HEK293 (cell line): Measurements from ENCODE around the gene USO1.

Experiments
- AEBP2 ChIP-seq: fragments of 450-650 bp; formaldehyde crosslinking; IDR thresholded peaks from 2 replicates; pipeline ENCODE4 v1.5.1; 2016; ENCODE audit warnings: missing biosample characterization, missing genetic modification characterization, borderline replicate concordance
- CTCF ChIP-seq: fragments of 450-650 bp; formaldehyde crosslinking; IDR thresholded peaks from 2 replicates; pipeline ENCODE4 v1.5.1; 2016; ENCODE audit warnings: missing biosample characterization, missing genetic modification characterization
- ZFP3 ChIP-seq: fragments of 450-650 bp; formaldehyde crosslinking; IDR thresholded peaks from 2 replicates; pipeline ENCODE4 v1.5.1; 2016; ENCODE audit warnings: low read depth, missing biosample characterization, missing genetic modification characterization
- ZFP37 ChIP-seq: fragments of 450-650 bp; formaldehyde crosslinking; IDR thresholded peaks from 2 replicates; pipeline ENCODE4 v1.5.1; 2016; ENCODE audit warnings: missing biosample characterization, missing genetic modification characterization
- ZNF274 ChIP-seq, 2 experiments: fragments of 200-500 bp in 1 of 2; fragments of 450-650 bp in 1 of 2; sonication (Bioruptor generic) in 1 of 2; formaldehyde crosslinking in 1 of 2; IDR thresholded peaks; 2 replicates each; pipeline versions ENCODE4 v1.5.1 to v1.6.1; 2014 to 2016; ENCODE audit warnings: borderline replicate concordance in 1 of 2, inconsistent platforms in 1 of 2, low read length in 1 of 2, missing biosample characterization in 1 of 2, missing genetic modification characterization in 1 of 2
- ZNF658 ChIP-seq: fragments of 450-650 bp; formaldehyde crosslinking; IDR thresholded peaks from 2 replicates; pipeline ENCODE4; 2016; ENCODE audit warnings: missing biosample characterization, missing genetic modification characterization
- TF ChIP-seq, protein P1 (sequence below): fragments of 450-650 bp; formaldehyde crosslinking; IDR thresholded peaks from 2 replicates; pipeline ENCODE4 v1.5.1; 2016; ENCODE audit warnings: missing biosample characterization, missing genetic modification characterization, low read depth
- TF ChIP-seq, protein P2 (sequence below): fragments of 450-650 bp; formaldehyde crosslinking; IDR thresholded peaks from 2 replicates; pipeline ENCODE4 v1.5.1; 2016; ENCODE audit warnings: missing biosample characterization, missing genetic modification characterization

GRCh38 chr4:75737398-75737797 lies 13.0 kb downstream of the USO1 start:
- no peak for TF ChIP-seq CTCF (tag by site-specific recombination)
- no peak for TF ChIP-seq ZFP37
- TF ChIP-seq ZFP3 (tag by site-specific recombination): no peak
- TF ChIP-seq ZNF274 (IDR thresholded peaks at IDR 0.05; ENCODE audit: low read length): no peak
- TF ChIP-seq ZNF274 (tag by site-specific recombination; IDR thresholded peaks at IDR 0.05; ENCODE audit: borderline replicate concordance): no peak
- TF ChIP-seq, protein P1, sequence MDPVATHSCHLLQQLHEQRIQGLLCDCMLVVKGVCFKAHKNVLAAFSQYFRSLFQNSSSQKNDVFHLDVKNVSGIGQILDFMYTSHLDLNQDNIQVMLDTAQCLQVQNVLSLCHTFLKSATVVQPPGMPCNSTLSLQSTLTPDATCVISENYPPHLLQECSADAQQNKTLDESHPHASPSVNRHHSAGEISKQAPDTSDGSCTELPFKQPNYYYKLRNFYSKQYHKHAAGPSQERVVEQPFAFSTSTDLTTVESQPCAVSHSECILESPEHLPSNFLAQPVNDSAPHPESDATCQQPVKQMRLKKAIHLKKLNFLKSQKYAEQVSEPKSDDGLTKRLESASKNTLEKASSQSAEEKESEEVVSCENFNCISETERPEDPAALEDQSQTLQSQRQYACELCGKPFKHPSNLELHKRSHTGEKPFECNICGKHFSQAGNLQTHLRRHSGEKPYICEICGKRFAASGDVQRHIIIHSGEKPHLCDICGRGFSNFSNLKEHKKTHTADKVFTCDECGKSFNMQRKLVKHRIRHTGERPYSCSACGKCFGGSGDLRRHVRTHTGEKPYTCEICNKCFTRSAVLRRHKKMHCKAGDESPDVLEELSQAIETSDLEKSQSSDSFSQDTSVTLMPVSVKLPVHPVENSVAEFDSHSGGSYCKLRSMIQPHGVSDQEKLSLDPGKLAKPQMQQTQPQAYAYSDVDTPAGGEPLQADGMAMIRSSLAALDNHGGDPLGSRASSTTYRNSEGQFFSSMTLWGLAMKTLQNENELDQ (tag by site-specific recombination): no peak
- no peak for TF ChIP-seq AEBP2 (tag by site-specific recombination)
- TF ChIP-seq, protein P2, sequence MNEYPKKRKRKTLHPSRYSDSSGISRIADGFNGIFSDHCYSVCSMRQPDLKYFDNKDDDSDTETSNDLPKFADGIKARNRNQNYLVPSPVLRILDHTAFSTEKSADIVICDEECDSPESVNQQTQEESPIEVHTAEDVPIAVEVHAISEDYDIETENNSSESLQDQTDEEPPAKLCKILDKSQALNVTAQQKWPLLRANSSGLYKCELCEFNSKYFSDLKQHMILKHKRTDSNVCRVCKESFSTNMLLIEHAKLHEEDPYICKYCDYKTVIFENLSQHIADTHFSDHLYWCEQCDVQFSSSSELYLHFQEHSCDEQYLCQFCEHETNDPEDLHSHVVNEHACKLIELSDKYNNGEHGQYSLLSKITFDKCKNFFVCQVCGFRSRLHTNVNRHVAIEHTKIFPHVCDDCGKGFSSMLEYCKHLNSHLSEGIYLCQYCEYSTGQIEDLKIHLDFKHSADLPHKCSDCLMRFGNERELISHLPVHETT (tag by site-specific recombination): no peak
- no peak for TF ChIP-seq ZNF658 (tag by site-specific recombination)
